Panc1 (cell line): ENCODE results near the gene HSPA4. TPM values are rescaled to one million over a fixed set of nuclear protein-coding genes. Genes with fewer than 3 reads are reported as not detected.

Experiments
- ATAC-seq: fragments of 200-7000 bp; cut with Tn5 transposase; 2 replicates; pipeline ENCODE4 v1.9.1; 2020; ENCODE audit warnings: mild to moderate bottlenecking, moderate library complexity
- BruUV-seq: library from RNA; stranded (reverse); fragments of 400-500 nt; replicated peaks from 2 replicates; lab custom pipeline; 2021; lab: Mats Ljungman, UMichigan
- CTCF ChIA-PET: fragments of 300-600 bp; sonication (Branson Sonifier 250); formaldehyde crosslinking; loops from one replicate; lab custom pipeline; 2022; ENCODE audit warnings: antibody characterized with exemption; lab: Charles Lee
- POLR2A ChIA-PET: fragments of 300-600 bp; sonication (Branson Sonifier 250); formaldehyde crosslinking; loops from one replicate; lab custom pipeline; 2022; ENCODE audit warnings: antibody characterized with exemption; lab: Charles Lee
- DNase-seq: peaks from one replicate; pipeline ENCODE4 v3.0.0-alpha.2; 2010; ENCODE audit warnings: low read depth, low spot score
- H3K27ac ChIP-seq: 2 replicates; pipeline ENCODE4 v1.5.1; 2011; ENCODE audit warnings: mild to moderate bottlenecking, low read length, inconsistent platforms
- H3K27me3 ChIP-seq: fragments of 200-500 bp; sonication (Bioruptor generic); 2 replicates; pipeline ENCODE4 v1.6.0; 2014; ENCODE audit warnings: low read length, inconsistent platforms; ENCODE audit not compliant: control insufficient read depth, insufficient read depth
- H3K36me3 ChIP-seq: fragments of 200-500 bp; sonication (Bioruptor generic); 2 replicates; pipeline ENCODE4 v1.5.1; 2014; ENCODE audit warnings: inconsistent platforms, mild to moderate bottlenecking, low read length, moderate library complexity; ENCODE audit not compliant: control insufficient read depth, insufficient read depth
- H3K4me1 ChIP-seq: 2 replicates; pipeline ENCODE4 v1.5.1; 2011; ENCODE audit warnings: inconsistent platforms, mild to moderate bottlenecking, low read length, moderate library complexity; ENCODE audit not compliant: control insufficient read depth, insufficient read depth
- H3K4me3 ChIP-seq, 2 experiments: 2 replicates each; pipeline ENCODE4 v1.5.1; 2011 to 2012; ENCODE audit warnings: low read depth in 2 of 2, low read length in 2 of 2, mild to moderate bottlenecking in 2 of 2, inconsistent platforms in 1 of 2, moderate library complexity in 1 of 2
- H3K9me3 ChIP-seq: fragments of 200-500 bp; sonication (Bioruptor generic); 2 replicates; pipeline ENCODE4 v1.5.1; 2014; ENCODE audit warnings: low read depth, mild to moderate bottlenecking, inconsistent platforms, low read length, moderate library complexity; ENCODE audit not compliant: control insufficient read depth, insufficient read depth
- POLR2AphosphoS5 ChIP-seq: IDR thresholded peaks from 2 replicates; pipeline ENCODE4 v1.6.1; 2012; ENCODE audit warnings: mild to moderate bottlenecking, low read depth, low read length, moderate library complexity
- SIN3A ChIP-seq: IDR thresholded peaks from 2 replicates; pipeline ENCODE4 v1.6.1; 2012; ENCODE audit warnings: low read depth, mild to moderate bottlenecking, low read length, moderate library complexity, borderline replicate concordance; ENCODE audit not compliant: insufficient read depth
- TCF7L2 ChIP-seq: IDR thresholded peaks from 2 replicates; pipeline ENCODE4 v1.6.1; 2011; ENCODE audit warnings: mild to moderate bottlenecking, low read depth, low read length, inconsistent platforms
- in situ Hi-C: cut with HindIII; loops from 2 replicates; pipeline ENCODE4 v1.10.0; 2016; ENCODE audit warnings: low sequenced_read_pairs, low pct_unique_long_range_greater_than_20kb
- intact Hi-C: fragments of 100-400 bp; cut with micrococcal nuclease; formaldehyde crosslinking; loops from one replicate; pipeline ENCODE4 v1.10.0; 2022; ENCODE audit not compliant: unreplicated experiment
- total RNA-seq: library from RNA; stranded (reverse); gene quantifications from one replicate; pipeline ENCODE4 v1.2.1, GENCODE V29; 2021; ENCODE audit not compliant: unreplicated experiment
- TF ChIP-seq, protein P1 (sequence below): fragments of 450-650 bp; IDR thresholded peaks from 2 replicates; pipeline ENCODE4 v1.5.1; 2017; ENCODE audit warnings: mild to moderate bottlenecking
- TF ChIP-seq, protein P2 (sequence below), 2 experiments: IDR thresholded peaks; 2 replicates each; pipeline ENCODE4 v1.6.1; 2011 to 2012; ENCODE audit warnings: low read depth in 2 of 2, control low read depth in 1 of 2, low read length in 1 of 2, mild to moderate bottlenecking in 1 of 2, moderate library complexity in 1 of 2; ENCODE audit not compliant: insufficient read depth in 1 of 2

Gene HSPA4
- total RNA-seq, 1 experiment from 2014 or later: 247 TPM

DNA sequence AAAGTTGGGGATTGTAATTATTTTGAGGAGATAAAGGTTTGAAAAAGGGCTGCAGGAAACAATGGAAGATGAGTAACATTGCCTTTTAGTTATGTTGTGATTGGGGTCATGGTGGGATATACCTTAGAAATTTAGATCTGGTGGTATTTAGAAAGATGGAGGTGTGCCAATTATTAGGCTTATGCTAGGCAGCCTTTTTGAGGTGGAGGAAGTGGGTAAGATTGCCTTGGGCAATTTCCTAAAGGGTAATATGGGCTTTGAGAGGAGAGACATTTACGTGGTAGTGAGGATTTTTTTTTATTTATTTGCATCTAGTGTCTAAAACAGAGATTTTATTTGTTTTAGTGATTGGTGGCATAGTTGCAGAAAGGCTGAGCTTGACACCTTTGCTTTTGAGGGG, 10.5 kb downstream of the HSPA4 start:
- Histone ChIP-seq H3K27ac (no peak overlapping the region), H3K4me3 (no peak overlapping the region), H3K4me1 (peaks cover 10% of the 10 kb centered on the region), H3K27me3 (no peaks in the 10 kb centered on the region), H3K36me3 (peaks cover 9% of the 10 kb centered on the region; the same call in 1 of the 2 replicates), H3K9me3 (no peaks in the 10 kb centered on the region)
- TF ChIP-seq POLR2AphosphoS5 (no peak), SIN3A (no peak), TCF7L2 (no peak)
- BruUV-seq: TSS peak; percentile 24
- no peak for DNase-seq
- intact Hi-C loops: no loop called here
- in situ Hi-C loops: no loop called here
- POLR2A ChIA-PET: interaction anchor here (0.7 kb wide), 1 partner anchor 9 kb away, joined by 3 read pairs; no protein-coding TSS in a partner anchor
- CTCF ChIA-PET: no interaction called here
- no peak for ATAC-seq

DNA sequence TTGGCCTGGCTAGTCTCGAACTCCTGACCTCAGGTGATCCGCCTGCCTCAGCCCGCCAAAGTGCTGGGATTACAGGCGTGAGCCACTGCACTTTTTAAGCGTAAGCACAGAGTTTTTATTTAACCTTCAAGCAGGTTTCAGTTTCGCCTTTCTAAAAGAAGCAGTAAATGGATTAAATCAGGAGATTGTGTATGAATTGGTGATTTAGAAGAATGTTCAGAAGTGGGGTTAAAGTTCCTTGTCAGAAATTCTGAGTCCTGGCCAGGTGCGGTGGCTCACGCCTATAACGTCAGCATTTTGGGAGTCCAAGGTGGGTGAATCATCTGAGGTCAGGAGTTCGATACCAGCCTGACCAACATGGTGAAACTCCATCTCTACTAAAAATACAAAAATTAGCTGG, 12.2 kb downstream of the HSPA4 start:
- no peak overlapping the region for H3K4me3 ChIP-seq
- TF ChIP-seq, protein P1, sequence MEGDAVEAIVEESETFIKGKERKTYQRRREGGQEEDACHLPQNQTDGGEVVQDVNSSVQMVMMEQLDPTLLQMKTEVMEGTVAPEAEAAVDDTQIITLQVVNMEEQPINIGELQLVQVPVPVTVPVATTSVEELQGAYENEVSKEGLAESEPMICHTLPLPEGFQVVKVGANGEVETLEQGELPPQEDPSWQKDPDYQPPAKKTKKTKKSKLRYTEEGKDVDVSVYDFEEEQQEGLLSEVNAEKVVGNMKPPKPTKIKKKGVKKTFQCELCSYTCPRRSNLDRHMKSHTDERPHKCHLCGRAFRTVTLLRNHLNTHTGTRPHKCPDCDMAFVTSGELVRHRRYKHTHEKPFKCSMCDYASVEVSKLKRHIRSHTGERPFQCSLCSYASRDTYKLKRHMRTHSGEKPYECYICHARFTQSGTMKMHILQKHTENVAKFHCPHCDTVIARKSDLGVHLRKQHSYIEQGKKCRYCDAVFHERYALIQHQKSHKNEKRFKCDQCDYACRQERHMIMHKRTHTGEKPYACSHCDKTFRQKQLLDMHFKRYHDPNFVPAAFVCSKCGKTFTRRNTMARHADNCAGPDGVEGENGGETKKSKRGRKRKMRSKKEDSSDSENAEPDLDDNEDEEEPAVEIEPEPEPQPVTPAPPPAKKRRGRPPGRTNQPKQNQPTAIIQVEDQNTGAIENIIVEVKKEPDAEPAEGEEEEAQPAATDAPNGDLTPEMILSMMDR: no peak
- TF ChIP-seq TCF7L2: no peak
- no peak for TF ChIP-seq POLR2AphosphoS5
- TF ChIP-seq, protein P2, sequence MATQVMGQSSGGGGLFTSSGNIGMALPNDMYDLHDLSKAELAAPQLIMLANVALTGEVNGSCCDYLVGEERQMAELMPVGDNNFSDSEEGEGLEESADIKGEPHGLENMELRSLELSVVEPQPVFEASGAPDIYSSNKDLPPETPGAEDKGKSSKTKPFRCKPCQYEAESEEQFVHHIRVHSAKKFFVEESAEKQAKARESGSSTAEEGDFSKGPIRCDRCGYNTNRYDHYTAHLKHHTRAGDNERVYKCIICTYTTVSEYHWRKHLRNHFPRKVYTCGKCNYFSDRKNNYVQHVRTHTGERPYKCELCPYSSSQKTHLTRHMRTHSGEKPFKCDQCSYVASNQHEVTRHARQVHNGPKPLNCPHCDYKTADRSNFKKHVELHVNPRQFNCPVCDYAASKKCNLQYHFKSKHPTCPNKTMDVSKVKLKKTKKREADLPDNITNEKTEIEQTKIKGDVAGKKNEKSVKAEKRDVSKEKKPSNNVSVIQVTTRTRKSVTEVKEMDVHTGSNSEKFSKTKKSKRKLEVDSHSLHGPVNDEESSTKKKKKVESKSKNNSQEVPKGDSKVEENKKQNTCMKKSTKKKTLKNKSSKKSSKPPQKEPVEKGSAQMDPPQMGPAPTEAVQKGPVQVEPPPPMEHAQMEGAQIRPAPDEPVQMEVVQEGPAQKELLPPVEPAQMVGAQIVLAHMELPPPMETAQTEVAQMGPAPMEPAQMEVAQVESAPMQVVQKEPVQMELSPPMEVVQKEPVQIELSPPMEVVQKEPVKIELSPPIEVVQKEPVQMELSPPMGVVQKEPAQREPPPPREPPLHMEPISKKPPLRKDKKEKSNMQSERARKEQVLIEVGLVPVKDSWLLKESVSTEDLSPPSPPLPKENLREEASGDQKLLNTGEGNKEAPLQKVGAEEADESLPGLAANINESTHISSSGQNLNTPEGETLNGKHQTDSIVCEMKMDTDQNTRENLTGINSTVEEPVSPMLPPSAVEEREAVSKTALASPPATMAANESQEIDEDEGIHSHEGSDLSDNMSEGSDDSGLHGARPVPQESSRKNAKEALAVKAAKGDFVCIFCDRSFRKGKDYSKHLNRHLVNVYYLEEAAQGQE (IDR thresholded peaks at IDR 0.05; ENCODE audit: insufficient read depth in 1 of 2, low read depth in 2 of 2, low read length in 1 of 2): no peak
- TF ChIP-seq SIN3A: no peak
- DNase-seq (no peak), ATAC-seq (no peak)
- BruUV-seq: no TSS peak
- H3K27me3 ChIP-seq: no peaks in the 10 kb centered on the region
- no peak overlapping the region for H3K27ac ChIP-seq
- CTCF ChIA-PET: no interaction called here
- no peaks in the 10 kb centered on the region for H3K9me3 ChIP-seq
- POLR2A ChIA-PET: no interaction called here
- peaks cover 12% of the 10 kb centered on the region; the same call in 1 of the 2 replicates for H3K36me3 ChIP-seq
- in situ Hi-C loops (no loop called here), intact Hi-C loops (no loop called here)
- H3K4me1 ChIP-seq: 0 out of 2 replicates have a peak, but pooled peaks cover 9% of the 10 kb centered on the region

DNA sequence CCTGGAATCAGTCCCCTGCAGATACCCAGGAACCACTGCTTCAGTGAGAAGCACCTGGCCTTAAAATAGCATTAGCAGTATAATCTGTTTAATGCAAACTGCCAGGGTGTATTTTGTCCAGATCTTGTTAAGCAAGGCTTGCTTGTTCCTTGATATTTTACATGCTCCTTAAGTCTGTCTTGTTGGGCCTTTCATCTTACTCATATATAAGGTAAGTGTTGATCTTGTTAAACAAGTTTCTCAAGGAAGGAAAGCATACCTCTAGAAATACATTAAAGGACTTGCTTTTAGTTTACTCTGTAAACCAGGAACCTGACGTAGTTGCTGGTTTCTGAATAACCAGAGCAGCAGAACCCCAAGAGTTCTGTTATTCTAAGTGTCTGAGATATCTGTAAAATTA, 13.7 kb downstream of the HSPA4 start:
- TF ChIP-seq, protein P2 (IDR thresholded peaks at IDR 0.05; ENCODE audit: insufficient read depth in 1 of 2, low read depth in 2 of 2, low read length in 1 of 2): no peak
- TF ChIP-seq POLR2AphosphoS5 (no peak), TCF7L2 (no peak), SIN3A (no peak)
- TF ChIP-seq, protein P1: no peak
- Histone ChIP-seq H3K9me3 (no peaks in the 10 kb centered on the region), H3K36me3 (peaks cover 12% of the 10 kb centered on the region; the same call in 1 of the 2 replicates), H3K4me3 (no peak overlapping the region), H3K27ac (no peak overlapping the region), H3K4me1 (0 out of 2 replicates have a peak, but pooled peaks cover 9% of the 10 kb centered on the region), H3K27me3 (no peaks in the 10 kb centered on the region)
- ATAC-seq (no peak), DNase-seq (no peak)
- ChIA-PET POLR2A (no interaction called here), CTCF (no interaction called here)
- no TSS peak for BruUV-seq
- intact Hi-C loops (no loop called here), in situ Hi-C loops (no loop called here)
